ENCODE results near the gene AMN1. TPM values are rescaled to one million over a fixed set of nuclear protein-coding genes. Genes with fewer than 3 reads are reported as not detected.

AMN1 gene
- total RNA-seq, 6 donors from 2014 or later = 2.1 to 15.9 (median 5.7) TPM

GRCh38 chr12:31627456-31628054 lies 101.3 kb downstream of the AMN1 start:
- H3K9me3 ChIP-seq = no peaks in the 10 kb centered on the region
- DNase-seq (no peak), ATAC-seq (ENCODE audit: low FRiP score in 2 of 2) (no peak)
- no peak overlapping the region for H3K27ac ChIP-seq
- no peak overlapping the region for H3K4me3 ChIP-seq
- no peaks in the 10 kb centered on the region for H3K4me1 ChIP-seq
- H3K27me3 ChIP-seq = no peaks in the 10 kb centered on the region
- no peak for TF ChIP-seq EP300 (IDR thresholded peaks at IDR 0.05)
- no peak for TF ChIP-seq POLR2A (IDR thresholded peaks at IDR 0.05)
- TF ChIP-seq CTCF (IDR thresholded peaks at IDR 0.05) = no peak
- TF ChIP-seq POLR2AphosphoS5 (IDR thresholded peaks at IDR 0.05) = no peak
- H3K36me3 ChIP-seq = no peaks in the 10 kb centered on the region
- WGBS, 2 donors = 85 to 88% methylated on average over 5 of the region's 5 CpGs

GRCh38 chr12:31626270-31626995 lies 102.4 kb downstream of the AMN1 start:
- 76 to 86% methylated on average over 7 of the region's 7 CpGs for WGBS, 2 donors
- no peak for ATAC-seq (ENCODE audit: low FRiP score in 2 of 2)
- DNase-seq = no peak

GRCh38 chr12:31622038-31622437 lies 106.8 kb downstream of the AMN1 start:
- Histone ChIP-seq H3K4me3 (no peak overlapping the region), H3K9me3 (no peaks in the 10 kb centered on the region), H3K36me3 (no peaks in the 10 kb centered on the region), H3K4me1 (no peaks in the 10 kb centered on the region), H3K27ac (no peak overlapping the region), H3K27me3 (no peaks in the 10 kb centered on the region)
- TF ChIP-seq POLR2A (IDR thresholded peaks at IDR 0.05) = no peak
- no peak for TF ChIP-seq EP300 (IDR thresholded peaks at IDR 0.05)
- TF ChIP-seq POLR2AphosphoS5 (IDR thresholded peaks at IDR 0.05) = no peak
- no peak for TF ChIP-seq CTCF (IDR thresholded peaks at IDR 0.05)
- WGBS, 2 donors = 86 to 94% methylated on average over 4 of the region's 4 CpGs
- ATAC-seq (ENCODE audit: low FRiP score in 2 of 2) (no peak), DNase-seq (no peak)

More at GRCh38 chr12:31626270-31626995, 102.4 kb downstream of the AMN1 start:
- no peak for TF ChIP-seq CTCF (IDR thresholded peaks at IDR 0.05)
- no peak for TF ChIP-seq POLR2AphosphoS5 (IDR thresholded peaks at IDR 0.05)
- TF ChIP-seq POLR2A (IDR thresholded peaks at IDR 0.05) = no peak
- no peak for TF ChIP-seq EP300 (IDR thresholded peaks at IDR 0.05)
- H3K4me1 ChIP-seq = no peaks in the 10 kb centered on the region
- no peaks in the 10 kb centered on the region for H3K36me3 ChIP-seq
- no peaks in the 10 kb centered on the region for H3K27me3 ChIP-seq
- no peak overlapping the region for H3K4me3 ChIP-seq
- H3K27ac ChIP-seq = no peak overlapping the region
- no peaks in the 10 kb centered on the region for H3K9me3 ChIP-seq

Small RNA genes within 50 kb of the gene (small RNA-seq; reads per million reads assigned to genes)
- 0 reads per million in 4 donors for gene AC023157.2

Other genes starting within 250 kb of the AMN1 start
- gene DENND5B, start 137.9 kb downstream of the AMN1 start, total RNA-seq = 10 to 100 TPM in 1 of 6 donors, 1 to 10 TPM in 5; 4.1 to 12.6 (median 5.8) TPM
- gene ETFBKMT, start 69.3 kb downstream of the AMN1 start, total RNA-seq = 1 to 10 TPM; 2.1 to 7.3 (median 4.3) TPM
- 100 to 1,000 TPM in 2 of 6 donors, 10 to 100 TPM in 4; 29.7 to 124 (median 64.8) TPM for gene RESF1, start 230.4 kb upstream of the AMN1 start, total RNA-seq

All from upper lobe of left lung (tissue), 6 donors.